Adipocyte (in vitro differentiated cells): ENCODE results near the gene MRPL10.
A peak's percentile ranks its signal among the peaks of the same experiment; 100 is the strongest.

Experiments used
- DNase-seq: peaks from one replicate; pipeline ENCODE4 v3.0.0-alpha.2; 2015; ENCODE audit warnings: low read depth
- H3K27me3 ChIP-seq: replicated peaks from 2 replicates; pipeline ENCODE4 v1.7.0; 2013; ENCODE audit warnings: mild to moderate bottlenecking, low read length, moderate library complexity; ENCODE audit not compliant: control insufficient read depth, insufficient read depth
- H3K36me3 ChIP-seq: 2 replicates; pipeline ENCODE4 v1.7.0; 2013; ENCODE audit warnings: low read length, mild to moderate bottlenecking, moderate library complexity; ENCODE audit not compliant: control insufficient read depth, insufficient read depth, severe bottlenecking
- H3K4me1 ChIP-seq: 2 replicates; pipeline ENCODE4 v1.7.0; 2013; ENCODE audit warnings: mild to moderate bottlenecking, low read length, moderate library complexity; ENCODE audit not compliant: control insufficient read depth, insufficient read depth
- H3K4me3 ChIP-seq: 2 replicates; pipeline ENCODE4 v1.7.0; 2013; ENCODE audit warnings: mild to moderate bottlenecking, low read length, moderate library complexity
- H3K9ac ChIP-seq: 2 replicates; pipeline ENCODE4 v1.7.0; 2013; ENCODE audit warnings: mild to moderate bottlenecking, low read length, moderate library complexity
- H3K9me3 ChIP-seq: 2 replicates; pipeline ENCODE4 v1.7.0; 2013; ENCODE audit warnings: mild to moderate bottlenecking, low read length, moderate library complexity; ENCODE audit not compliant: control insufficient read depth

MRPL10 gene

DNA sequence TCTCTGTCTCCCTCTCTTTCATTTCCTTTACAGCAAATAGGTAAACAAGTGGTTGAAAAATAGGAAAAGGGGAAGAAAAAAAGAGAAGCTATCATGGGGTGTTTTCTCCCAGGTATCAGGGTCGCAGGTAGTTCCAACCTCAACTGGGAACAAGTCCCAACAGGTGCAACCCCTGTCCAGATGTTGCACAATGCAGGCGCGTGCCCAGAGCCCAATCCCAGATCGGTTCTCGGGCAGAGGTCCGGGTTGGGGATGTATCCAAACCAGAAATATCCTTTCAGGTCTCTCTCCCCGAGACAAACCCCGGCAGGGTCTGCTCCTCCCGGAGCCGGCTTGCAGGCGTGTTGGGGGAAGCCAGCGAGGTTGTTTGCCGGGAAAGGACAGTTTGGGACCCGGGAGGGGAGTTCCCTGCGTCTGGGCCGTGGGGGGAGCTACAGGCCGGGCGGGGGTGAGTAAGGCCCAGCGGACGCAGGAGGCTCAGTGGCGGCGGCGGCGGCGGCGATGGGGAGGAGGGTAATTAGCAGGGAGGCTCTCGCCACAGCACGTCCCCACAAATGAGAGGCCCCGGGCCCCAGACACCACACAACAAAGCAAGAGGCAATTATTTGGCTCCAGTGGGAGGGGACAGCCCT, 40.8 kb upstream of the MRPL10 start:
- Histone ChIP-seq H3K9ac (peak overlapping the region; percentile 27), H3K4me3 (no peak overlapping the region), H3K9me3 (no peaks in the 10 kb centered on the region), H3K27me3 (peaks cover 28% of the 10 kb centered on the region), H3K4me1 (peaks cover 23% of the 10 kb centered on the region), H3K36me3 (no peaks in the 10 kb centered on the region)
- DNase-seq, result no peak

DNA sequence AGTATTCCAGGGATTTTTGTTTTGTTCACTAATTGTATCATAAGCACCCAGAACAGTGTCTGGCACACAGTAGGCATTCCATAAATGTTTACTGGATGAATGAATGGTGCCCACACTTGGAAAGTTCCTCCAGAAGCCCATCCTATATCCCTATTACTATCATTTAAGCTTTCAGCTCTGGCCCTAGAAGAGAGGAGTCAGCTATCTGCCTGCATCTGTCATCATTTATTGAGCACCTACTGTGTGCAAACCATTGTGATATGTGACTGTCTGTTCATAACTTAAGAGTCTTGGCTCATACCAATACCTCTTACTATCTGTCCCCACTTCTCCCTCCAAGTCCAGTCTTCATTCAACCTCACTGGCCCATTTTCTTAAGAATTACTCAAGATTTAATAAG, 39.7 kb upstream of the MRPL10 start:
- Histone ChIP-seq H3K9me3 (no peaks in the 10 kb centered on the region), H3K4me1 (peaks cover 22% of the 10 kb centered on the region), H3K9ac (no peak overlapping the region), H3K27me3 (peaks cover 28% of the 10 kb centered on the region), H3K4me3 (no peak overlapping the region), H3K36me3 (no peaks in the 10 kb centered on the region)
- no peak for DNase-seq

DNA sequence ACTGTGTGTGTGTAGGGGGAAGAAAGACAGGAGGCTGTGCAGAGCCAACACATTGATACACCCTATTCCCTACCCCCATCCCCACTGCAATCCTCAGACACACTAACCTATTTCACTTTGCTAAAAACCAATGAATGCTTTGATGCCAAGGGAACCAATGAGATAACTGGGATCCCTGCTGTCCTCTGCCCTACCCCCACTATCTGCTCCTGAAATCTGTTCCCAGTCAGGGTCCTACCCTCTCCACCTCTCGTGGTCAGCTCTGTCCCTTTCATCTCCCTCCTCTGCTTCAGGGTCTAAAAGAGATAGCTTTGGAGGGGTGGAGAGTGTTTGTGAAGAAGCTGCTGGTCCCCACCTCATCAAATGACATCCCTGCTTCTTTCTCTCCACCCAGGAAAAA, 38.7 kb upstream of the MRPL10 start:
- H3K9ac ChIP-seq, result no peak overlapping the region
- H3K36me3 ChIP-seq, result no peaks in the 10 kb centered on the region
- no peak overlapping the region for H3K4me3 ChIP-seq
- H3K9me3 ChIP-seq, result no peaks in the 10 kb centered on the region
- H3K27me3 ChIP-seq, result peaks cover 28% of the 10 kb centered on the region
- no peak for DNase-seq
- peaks cover 14% of the 10 kb centered on the region for H3K4me1 ChIP-seq

DNA sequence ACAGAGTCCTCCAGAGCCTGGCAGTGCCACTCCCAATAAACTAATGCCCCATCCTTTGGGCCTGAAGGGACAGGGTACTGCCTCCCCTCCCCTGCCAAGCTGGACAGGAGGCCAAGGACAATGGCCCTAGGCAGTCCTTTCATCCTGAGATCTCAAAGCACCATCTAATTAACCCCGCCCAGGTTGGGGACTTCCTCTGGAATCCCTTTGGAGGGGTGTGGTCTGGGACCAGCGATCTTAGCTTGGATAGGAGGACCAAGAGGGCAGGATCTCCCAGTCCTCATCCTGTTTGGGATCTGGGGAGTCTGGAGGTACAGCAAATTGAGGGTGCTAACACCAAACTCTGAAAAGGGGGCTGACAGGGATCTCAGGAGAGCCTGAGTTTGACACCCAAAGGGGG, 37.8 kb upstream of the MRPL10 start:
- Histone ChIP-seq H3K4me1 (peaks cover 15% of the 10 kb centered on the region), H3K4me3 (no peak overlapping the region), H3K9ac (no peak overlapping the region), H3K27me3 (peaks cover 24% of the 10 kb centered on the region), H3K9me3 (no peaks in the 10 kb centered on the region), H3K36me3 (no peaks in the 10 kb centered on the region)
- DNase-seq, result no peak

DNA sequence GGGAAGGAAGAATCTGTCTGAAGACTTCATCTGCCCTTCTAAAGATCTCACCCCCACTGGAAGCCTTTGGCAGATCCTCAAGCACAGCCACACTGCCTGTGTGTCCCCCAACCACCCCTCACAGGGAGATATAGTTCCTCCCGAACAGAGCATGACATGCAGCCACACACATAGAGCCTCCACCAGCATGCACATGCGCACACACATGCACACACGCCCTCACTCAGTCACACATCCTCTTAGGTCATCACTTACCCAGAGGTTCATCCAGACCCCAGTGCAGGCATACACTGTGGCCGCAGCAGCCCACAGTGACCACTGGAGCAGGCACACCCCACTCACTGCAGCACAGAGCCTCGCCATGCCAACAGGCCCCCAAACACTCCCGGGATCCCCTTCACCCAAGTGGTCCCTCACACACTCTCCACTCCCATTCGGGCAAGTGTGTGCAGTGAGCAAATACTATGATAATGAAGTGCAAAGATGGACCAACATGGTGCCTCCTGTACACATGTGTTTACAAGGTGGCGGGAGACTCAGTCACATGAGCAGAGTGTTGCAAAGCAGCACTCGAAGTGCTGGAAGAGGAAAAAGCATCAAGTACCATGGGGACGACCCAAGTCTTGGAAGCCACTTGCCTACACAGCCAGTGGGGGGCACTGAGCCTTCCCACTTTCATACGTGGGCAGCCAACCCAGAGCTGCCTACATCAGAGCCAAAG, 36.6 kb upstream of the MRPL10 start:
- Histone ChIP-seq H3K27me3 (peaks cover 24% of the 10 kb centered on the region), H3K36me3 (no peaks in the 10 kb centered on the region), H3K9me3 (no peaks in the 10 kb centered on the region), H3K4me1 (peaks cover 19% of the 10 kb centered on the region), H3K9ac (no peak overlapping the region), H3K4me3 (no peak overlapping the region)
- no peak for DNase-seq

DNA sequence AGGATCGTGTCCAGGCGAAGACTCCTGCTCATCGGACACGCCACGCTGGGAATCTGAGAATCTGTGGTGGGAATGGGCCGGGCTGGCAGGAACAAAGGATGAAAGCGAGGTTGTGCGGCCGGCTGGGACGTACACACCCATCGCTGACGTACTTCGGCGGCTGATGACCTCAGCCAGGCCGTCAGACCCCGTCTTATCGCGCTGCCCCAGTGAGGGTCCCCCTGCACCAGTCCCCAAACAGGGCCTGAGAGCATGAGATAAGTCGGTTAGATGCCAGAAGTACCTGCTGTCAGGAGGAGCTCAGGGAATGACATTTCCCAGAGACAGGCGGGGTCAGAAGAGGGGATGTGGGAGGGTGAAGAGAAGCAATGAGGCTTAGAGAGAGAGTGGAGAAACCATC, 35.6 kb upstream of the MRPL10 start:
- Histone ChIP-seq H3K4me3 (no peak overlapping the region), H3K9ac (no peak overlapping the region), H3K36me3 (no peaks in the 10 kb centered on the region), H3K4me1 (peaks cover 17% of the 10 kb centered on the region), H3K9me3 (no peaks in the 10 kb centered on the region), H3K27me3 (peaks cover 24% of the 10 kb centered on the region)
- no peak for DNase-seq

DNA sequence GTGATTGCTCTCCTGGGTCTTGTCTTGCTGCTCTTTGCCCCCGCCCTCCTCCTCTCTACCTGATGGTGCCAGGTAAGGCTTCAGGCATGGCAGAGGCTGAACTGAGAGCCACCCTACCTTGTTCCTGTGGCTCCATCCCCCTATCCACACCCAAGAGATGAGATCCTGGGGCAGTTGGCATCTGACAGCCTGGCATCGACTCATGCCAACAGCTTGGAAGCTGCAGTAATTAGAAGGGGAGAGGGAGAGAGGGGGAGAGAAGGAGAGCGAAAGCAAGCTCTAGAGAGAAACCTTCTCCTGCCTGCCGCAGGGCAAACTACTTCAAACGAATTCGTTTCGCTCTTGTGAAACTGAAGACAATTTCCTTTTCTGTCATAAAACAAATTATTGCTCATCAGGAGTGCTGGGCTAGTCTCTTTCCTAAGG, 33.5 kb upstream of the MRPL10 start:
- no peak for DNase-seq
- H3K27me3 ChIP-seq, result peaks cover 18% of the 10 kb centered on the region
- H3K9me3 ChIP-seq, result no peaks in the 10 kb centered on the region
- H3K4me3 ChIP-seq, result no peak overlapping the region
- H3K9ac ChIP-seq, result peak overlapping the region; percentile 19
- H3K4me1 ChIP-seq, result peaks cover 17% of the 10 kb centered on the region
- H3K36me3 ChIP-seq, result no peaks in the 10 kb centered on the region

DNA sequence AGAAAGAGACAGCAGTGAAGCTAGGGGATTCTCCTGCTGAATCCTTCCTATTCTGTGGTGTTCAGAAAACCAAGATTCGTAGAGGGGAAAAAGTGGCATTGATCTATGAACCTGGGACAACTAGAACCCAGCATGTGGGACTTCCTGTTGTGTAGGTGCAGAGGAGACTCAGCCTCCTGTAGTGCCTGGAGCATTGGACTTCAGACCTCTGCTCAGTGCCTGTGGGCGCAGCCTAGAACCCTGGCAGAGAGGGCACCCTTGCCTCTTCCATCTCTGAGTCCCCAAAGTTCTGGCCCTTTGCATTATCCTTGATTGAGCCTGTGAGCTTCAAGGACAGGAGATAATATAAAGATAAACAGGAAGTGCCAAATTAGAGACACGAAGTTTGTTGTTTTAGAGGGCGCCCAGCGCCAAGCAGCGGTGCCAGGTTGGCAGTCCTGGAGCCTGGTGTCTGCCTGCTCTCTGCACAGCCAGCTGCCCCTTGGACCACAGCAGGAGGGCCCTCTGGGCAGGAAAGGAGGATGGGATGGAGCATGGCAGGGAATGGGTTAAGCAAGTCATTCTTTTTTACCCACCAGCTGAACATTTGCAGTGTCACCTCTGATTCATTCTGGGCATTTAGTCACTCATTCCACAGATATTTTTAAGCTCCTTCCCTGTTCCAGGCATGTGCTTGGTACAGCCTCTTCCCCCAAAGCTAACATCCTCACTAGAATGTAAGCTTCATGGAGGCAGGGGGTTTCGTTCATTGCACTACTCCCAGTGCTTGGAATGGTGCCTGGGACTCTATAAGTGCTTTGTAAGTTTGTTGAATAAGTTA, 31.5 kb upstream of the MRPL10 start:
- peak overlapping the region; percentile 30 for H3K9ac ChIP-seq
- no peaks in the 10 kb centered on the region for H3K36me3 ChIP-seq
- peak; percentile 59 for DNase-seq
- H3K4me3 ChIP-seq, result no peak overlapping the region
- peaks cover 8% of the 10 kb centered on the region for H3K27me3 ChIP-seq
- peaks cover 17% of the 10 kb centered on the region for H3K4me1 ChIP-seq
- H3K9me3 ChIP-seq, result no peaks in the 10 kb centered on the region

DNA sequence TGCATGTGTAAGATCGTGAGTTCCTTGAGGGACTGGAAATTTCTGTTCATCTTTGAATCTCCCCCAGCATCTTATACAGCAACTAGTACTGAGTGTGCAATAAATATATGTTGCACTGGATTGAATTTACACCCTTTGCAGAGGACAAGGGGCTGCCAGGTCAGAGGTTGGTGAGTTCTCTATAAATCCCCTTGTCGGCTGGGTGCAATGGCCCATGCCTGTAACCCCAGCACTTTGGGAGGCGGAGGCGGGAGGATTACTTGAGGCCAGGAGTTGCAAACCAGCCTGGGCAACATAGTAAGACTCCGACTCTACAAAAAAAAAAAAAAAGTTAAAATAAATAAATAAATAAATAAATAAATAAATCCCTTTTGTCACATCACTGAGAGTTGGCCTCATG, 29.0 kb upstream of the MRPL10 start:
- Histone ChIP-seq H3K27me3 (peaks cover 29% of the 10 kb centered on the region), H3K4me3 (no peak overlapping the region), H3K4me1 (peaks cover 17% of the 10 kb centered on the region), H3K36me3 (no peaks in the 10 kb centered on the region), H3K9ac (no peak overlapping the region), H3K9me3 (no peaks in the 10 kb centered on the region)
- no peak for DNase-seq

DNA sequence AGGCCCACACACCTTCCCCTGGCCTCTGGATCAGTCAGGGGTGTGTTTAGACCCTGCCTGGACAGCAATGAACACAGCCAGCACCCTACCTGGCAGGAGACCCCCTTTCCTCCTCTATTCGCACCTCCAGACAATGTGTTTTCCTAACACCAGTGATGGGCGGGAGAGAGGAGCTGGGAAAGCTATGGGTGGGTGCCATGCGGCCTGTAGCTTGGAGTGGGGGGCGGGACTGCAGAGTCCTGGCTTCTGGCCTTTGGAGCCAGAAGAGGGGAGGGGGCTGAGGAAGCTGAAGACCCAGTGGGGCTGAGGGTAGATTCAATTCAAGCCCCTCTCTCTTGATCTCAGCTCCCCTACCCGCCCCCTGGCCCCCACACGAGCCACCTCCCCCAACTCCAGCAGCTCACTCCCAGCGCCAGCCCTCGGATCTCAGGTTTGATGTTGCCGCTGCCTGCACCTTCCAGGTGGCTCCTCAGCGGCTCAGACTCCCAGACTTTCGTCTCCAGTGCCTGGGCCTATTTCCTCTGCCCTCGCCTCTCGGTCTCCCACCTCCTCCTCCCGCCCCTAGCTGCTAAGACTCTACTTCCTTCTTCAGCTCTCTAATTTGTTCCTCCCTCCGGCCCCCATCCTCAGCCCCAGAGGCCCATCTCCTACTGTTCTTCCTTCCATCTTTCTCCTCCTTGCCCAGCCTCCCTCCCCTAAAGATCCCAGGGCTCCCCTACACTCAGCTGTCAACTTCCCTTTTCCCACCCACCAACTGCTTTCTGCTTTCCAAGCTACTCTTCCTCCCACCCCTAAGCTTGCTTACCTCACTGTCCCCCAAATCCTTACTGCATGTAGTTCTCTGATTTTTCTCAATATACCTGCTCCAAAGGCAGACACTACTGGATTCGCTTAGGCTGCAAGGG, 26.5 kb upstream of the MRPL10 start:
- no peak for DNase-seq
- Histone ChIP-seq H3K4me3 (no peak overlapping the region), H3K9ac (no peak overlapping the region), H3K36me3 (no peaks in the 10 kb centered on the region), H3K27me3 (peaks cover 55% of the 10 kb centered on the region), H3K4me1 (peaks cover 5% of the 10 kb centered on the region), H3K9me3 (no peaks in the 10 kb centered on the region)
